C4-2B (cell line): Measurements from ENCODE around the gene ATXN3L.

Source experiments
- ZFX ChIP-seq: fragments of 450-650 bp; IDR thresholded peaks from 2 replicates; pipeline ENCODE4 v1.6.1; 2017
- TF ChIP-seq, protein P1 (sequence below): fragments of 450-650 bp; conservative IDR thresholded peaks from 2 replicates; pipeline ENCODE4 v1.5.1; 2017; ENCODE audit warnings: mild to moderate bottlenecking

DNA sequence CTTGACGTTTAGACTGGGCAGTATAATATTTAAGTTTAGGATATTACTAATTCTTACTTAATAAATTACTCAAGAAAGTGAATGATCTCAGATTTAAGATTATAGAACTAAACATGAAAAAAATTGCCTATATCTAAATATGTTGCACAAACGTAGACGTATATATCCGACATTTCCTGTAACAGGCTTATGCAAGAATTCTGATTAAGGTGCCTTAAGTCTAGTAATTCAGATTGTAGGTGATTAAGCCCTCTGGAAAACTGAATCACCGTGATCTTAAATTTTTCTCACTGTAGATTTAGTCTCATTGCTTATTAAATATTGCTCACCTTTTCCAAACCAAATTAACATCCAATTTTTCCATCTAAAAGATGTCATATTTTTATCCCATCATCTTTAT lies 24.0 kb downstream of the ATXN3L start:
- TF ChIP-seq ZFX, result no peak
- TF ChIP-seq, protein P1, sequence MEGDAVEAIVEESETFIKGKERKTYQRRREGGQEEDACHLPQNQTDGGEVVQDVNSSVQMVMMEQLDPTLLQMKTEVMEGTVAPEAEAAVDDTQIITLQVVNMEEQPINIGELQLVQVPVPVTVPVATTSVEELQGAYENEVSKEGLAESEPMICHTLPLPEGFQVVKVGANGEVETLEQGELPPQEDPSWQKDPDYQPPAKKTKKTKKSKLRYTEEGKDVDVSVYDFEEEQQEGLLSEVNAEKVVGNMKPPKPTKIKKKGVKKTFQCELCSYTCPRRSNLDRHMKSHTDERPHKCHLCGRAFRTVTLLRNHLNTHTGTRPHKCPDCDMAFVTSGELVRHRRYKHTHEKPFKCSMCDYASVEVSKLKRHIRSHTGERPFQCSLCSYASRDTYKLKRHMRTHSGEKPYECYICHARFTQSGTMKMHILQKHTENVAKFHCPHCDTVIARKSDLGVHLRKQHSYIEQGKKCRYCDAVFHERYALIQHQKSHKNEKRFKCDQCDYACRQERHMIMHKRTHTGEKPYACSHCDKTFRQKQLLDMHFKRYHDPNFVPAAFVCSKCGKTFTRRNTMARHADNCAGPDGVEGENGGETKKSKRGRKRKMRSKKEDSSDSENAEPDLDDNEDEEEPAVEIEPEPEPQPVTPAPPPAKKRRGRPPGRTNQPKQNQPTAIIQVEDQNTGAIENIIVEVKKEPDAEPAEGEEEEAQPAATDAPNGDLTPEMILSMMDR, result no peak
